NCI-H510A (cell line): ENCODE results near the gene PAMR1.

ENCODE experiments used
- DNase-seq: peaks from one replicate; lab custom pipeline; 2025; lab: John Stamatoyannopoulos, UW

Gene PAMR1

GRCh38 chr11:35398881-35399280 lies 126.5 kb downstream of the PAMR1 start:
- DNase-seq = no peak

GRCh38 chr11:35394941-35395340 lies 130.5 kb downstream of the PAMR1 start:
- DNase-seq = no peak

- DNase-seq = no peak
These were observed 132.3 kb downstream of the PAMR1 start for GRCh38 chr11:35393098-35393497.

- peak; percentile 19 for DNase-seq
These were observed 133.3 kb downstream of the PAMR1 start for GRCh38 chr11:35391922-35392688.

- DNase-seq = no peak
These were observed 134.4 kb downstream of the PAMR1 start for GRCh38 chr11:35390737-35391682.

- DNase-seq = peak; percentile 10
These were observed 135.4 kb downstream of the PAMR1 start for GRCh38 chr11:35389897-35390465.

- no peak for DNase-seq
These were observed 136.3 kb downstream of the PAMR1 start for GRCh38 chr11:35389112-35389511.

- DNase-seq = no peak
These were observed 137.4 kb downstream of the PAMR1 start for GRCh38 chr11:35388061-35388460.

GRCh38 chr11:35387111-35387982 lies 138.1 kb downstream of the PAMR1 start:
- DNase-seq = no peak

GRCh38 chr11:35383953-35384352 lies 141.5 kb downstream of the PAMR1 start:
- DNase-seq = no peak
